Caco-2 (cell line): ENCODE data around the gene RMI2. TPM values are rescaled to one million over a fixed set of nuclear protein-coding genes. Genes with fewer than 3 reads are reported as not detected.

ENCODE experiments used
- BruUV-seq: library from RNA; stranded (reverse); fragments of 400-500 nt; replicated peaks from 2 replicates; lab custom pipeline; 2021; lab: Mats Ljungman, UMichigan
- CTCF ChIA-PET: fragments of 300-600 bp; sonication (Branson Sonifier 250); formaldehyde crosslinking; loops from one replicate; lab custom pipeline; 2022; ENCODE audit warnings: antibody characterized with exemption; lab: Charles Lee
- POLR2A ChIA-PET: fragments of 300-600 bp; sonication (Branson Sonifier 250); formaldehyde crosslinking; loops from one replicate; lab custom pipeline; 2022; ENCODE audit warnings: antibody characterized with exemption; lab: Charles Lee
- DNase-seq, 2 experiments: peaks; one replicate each; pipeline versions ENCODE4 v3.0.0 to v3.0.0-alpha.2; 2020 to 2022
- H3K27me3 ChIP-seq: replicated peaks from 2 replicates; pipeline ENCODE4 v1.6.0; 2011; ENCODE audit warnings: low read length; ENCODE audit not compliant: control insufficient read depth, insufficient read depth
- H3K36me3 ChIP-seq: 2 replicates; pipeline ENCODE4 v1.5.1; 2011; ENCODE audit warnings: low read length; ENCODE audit not compliant: control insufficient read depth, insufficient read depth
- H3K4me1 ChIP-seq: fragments of 250-450 bp; sonication (Bioruptor Pico); 2 replicates; pipeline ENCODE4 v1.5.1; 2020; ENCODE audit warnings: mild to moderate bottlenecking
- H3K4me3 ChIP-seq: 2 replicates; pipeline ENCODE4 v1.5.1; 2011; ENCODE audit warnings: low read depth, mild to moderate bottlenecking, control low read depth, low read length
- H3K9me3 ChIP-seq: fragments of 250-450 bp; sonication (Bioruptor Pico); 2 replicates; pipeline ENCODE4 v1.5.1; 2020; ENCODE audit warnings: mild to moderate bottlenecking, moderate library complexity
- H3K27ac Mint-ChIP-seq: one replicate; pipeline ENCODE4 v1.8.0; 2022; ENCODE audit warnings: mixed read lengths; ENCODE audit not compliant: unreplicated experiment
- H3K27me3 Mint-ChIP-seq: one replicate; pipeline ENCODE4 v1.8.0; 2022; ENCODE audit warnings: mixed read lengths; ENCODE audit not compliant: insufficient read depth, unreplicated experiment
- H3K36me3 Mint-ChIP-seq: one replicate; pipeline ENCODE4 v1.8.0; 2022; ENCODE audit warnings: mild to moderate bottlenecking, mixed read lengths; ENCODE audit not compliant: insufficient read depth, unreplicated experiment
- H3K4me1 Mint-ChIP-seq: one replicate; pipeline ENCODE4 v1.8.0; 2022; ENCODE audit warnings: low read depth, mixed read lengths; ENCODE audit not compliant: unreplicated experiment
- H3K4me3 Mint-ChIP-seq: one replicate; pipeline ENCODE4 v1.8.0; 2022; ENCODE audit warnings: mild to moderate bottlenecking, moderate library complexity, mixed read lengths; ENCODE audit not compliant: unreplicated experiment
- H3K9me3 Mint-ChIP-seq: one replicate; pipeline ENCODE4 v1.8.0; 2022; ENCODE audit warnings: mixed read lengths; ENCODE audit not compliant: unreplicated experiment
- CTCF ChIP-seq, 2 experiments: fragments of 200-600 bp in 1 of 2; IDR thresholded peaks; 1 replicate in 1 of 2; 2 replicates in 1 of 2; pipeline versions ENCODE4 v1.5.1 to v1.8.0; 2011 to 2022; ENCODE audit warnings: antibody characterized with exemption in 1 of 2, control low read depth in 1 of 2, inconsistent platforms in 1 of 2, low read depth in 1 of 2, low read length in 1 of 2, mild to moderate bottlenecking in 1 of 2, moderate library complexity in 1 of 2; ENCODE audit not compliant: insufficient read depth in 1 of 2, severe bottlenecking in 1 of 2, unreplicated experiment in 1 of 2
- intact Hi-C: fragments of 100-400 bp; cut with micrococcal nuclease; formaldehyde crosslinking; loops from one replicate; pipeline ENCODE4 v1.10.0; 2022; ENCODE audit not compliant: unreplicated experiment
- total RNA-seq: library from RNA; stranded (reverse); gene quantifications from 2 replicates; pipeline ENCODE4 v1.2.3, GENCODE V29; 2022

RMI2 gene
- total RNA-seq, 1 experiment from 2014 or later, result 52.7 TPM

- H3K36me3 Mint-ChIP-seq, result peaks cover 12% of the 10 kb centered on the region
- peaks cover 1% of the 10 kb centered on the region; the same call in 1 of the 2 replicates for H3K36me3 ChIP-seq
- CTCF ChIA-PET, result interaction anchor here (0.7 kb wide), 1 partner anchor 25 kb away, joined by 3 read pairs; no protein-coding TSS in a partner anchor
- H3K4me3 Mint-ChIP-seq, result peak overlapping the region; percentile 89
- H3K9me3 ChIP-seq, result no peaks in the 10 kb centered on the region
- intact Hi-C loops, result no loop called here
- H3K4me1 ChIP-seq, result 0 out of 2 replicates have a peak, but pooled peaks cover 3% of the 10 kb centered on the region
- peaks cover 5% of the 10 kb centered on the region for H3K4me1 Mint-ChIP-seq
- no peak for TF ChIP-seq CTCF (IDR thresholded peaks at IDR 0.05; ENCODE audit: insufficient read depth in 1 of 2, low read depth in 1 of 2, low read length in 1 of 2, severe bottlenecking in 1 of 2, unreplicated experiment in 1 of 2)
- BruUV-seq, result no TSS peak
- H3K27me3 ChIP-seq, result no peaks in the 10 kb centered on the region
- H3K27ac Mint-ChIP-seq, result peak overlapping the region; percentile 39
- POLR2A ChIA-PET, result interaction anchor here (0.6 kb wide), 1 partner anchor 290 kb away, joined by 3 read pairs; no protein-coding TSS in a partner anchor
- no peaks in the 10 kb centered on the region for H3K27me3 Mint-ChIP-seq
- H3K4me3 ChIP-seq, result no peak overlapping the region
- no peak for DNase-seq
- H3K9me3 Mint-ChIP-seq, result no peaks in the 10 kb centered on the region
Measured at GRCh38 chr16:11346700-11347319, 1.6 kb downstream of the RMI2 start.

- CTCF ChIA-PET, result interaction anchor here (0.6 kb wide), 1 partner anchor 376 kb away, joined by 4 read pairs; no protein-coding TSS in a partner anchor
- Histone ChIP-seq H3K4me1 (0 out of 2 replicates have a peak, but pooled peaks cover 3% of the 10 kb centered on the region), H3K36me3 (peaks cover 1% of the 10 kb centered on the region; the same call in 1 of the 2 replicates), H3K4me3 (no peak overlapping the region), H3K9me3 (no peaks in the 10 kb centered on the region), H3K27me3 (no peaks in the 10 kb centered on the region)
- no TSS peak for BruUV-seq
- peaks cover 21% of the 10 kb centered on the region for H3K36me3 Mint-ChIP-seq
- POLR2A ChIA-PET, result no interaction called here
- H3K27ac Mint-ChIP-seq, result no peak overlapping the region
- no peak overlapping the region for H3K4me3 Mint-ChIP-seq
- TF ChIP-seq CTCF (IDR thresholded peaks at IDR 0.05; ENCODE audit: insufficient read depth in 1 of 2, low read depth in 1 of 2, low read length in 1 of 2, severe bottlenecking in 1 of 2, unreplicated experiment in 1 of 2), result no peak
- DNase-seq, result no peak
- H3K9me3 Mint-ChIP-seq, result no peaks in the 10 kb centered on the region
- H3K27me3 Mint-ChIP-seq, result no peaks in the 10 kb centered on the region
- intact Hi-C loops, result no loop called here
- peaks cover 5% of the 10 kb centered on the region for H3K4me1 Mint-ChIP-seq
Measured at GRCh38 chr16:11347831-11348230, 2.6 kb downstream of the RMI2 start.

DNA sequence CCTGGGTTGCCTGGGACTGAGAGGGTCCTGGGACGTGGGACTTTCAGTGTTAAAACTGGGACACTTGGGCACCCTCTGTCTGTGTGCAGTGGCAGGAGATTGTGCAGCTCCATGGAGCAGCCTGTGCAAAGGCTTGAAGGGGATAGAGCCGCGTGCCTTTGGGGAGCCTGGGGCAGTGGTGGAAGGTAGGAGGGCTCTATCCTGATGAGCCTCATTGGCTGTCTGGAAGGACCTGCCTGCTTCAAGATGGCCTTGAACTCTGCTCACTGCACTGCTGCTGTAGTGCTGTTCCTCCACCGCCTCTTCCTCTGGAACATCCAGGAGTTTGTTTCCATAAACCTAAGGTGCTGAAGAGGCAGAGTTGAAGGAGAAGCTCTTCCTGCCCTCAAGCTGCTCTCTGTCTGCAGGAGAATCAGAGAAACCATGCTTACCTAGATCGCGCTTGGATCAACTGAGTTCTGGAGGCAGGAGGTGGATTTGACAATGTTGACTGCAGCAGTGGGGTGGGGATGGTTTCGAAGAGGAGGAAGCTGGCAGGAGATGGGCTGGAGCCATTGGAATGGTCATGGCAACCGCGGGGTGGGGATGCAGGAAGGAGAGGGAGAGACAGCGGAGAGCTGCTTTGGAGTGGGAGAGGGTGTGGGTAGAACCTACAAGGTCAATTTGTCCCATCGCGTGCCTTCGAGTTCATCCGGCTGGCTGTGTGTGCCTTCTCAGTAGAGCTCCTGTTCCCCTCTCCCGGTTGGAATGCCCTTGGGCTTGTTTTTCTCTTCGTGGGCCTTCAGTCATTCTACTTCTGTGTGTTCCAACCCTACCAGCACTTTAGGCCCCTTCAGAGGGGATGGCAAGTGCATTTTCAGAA lies 3.7 kb downstream of the RMI2 start:
- Histone ChIP-seq H3K36me3 (peaks cover 1% of the 10 kb centered on the region), H3K4me3 (no peak overlapping the region), H3K4me1 (0 out of 2 replicates have a peak, but pooled peaks cover 3% of the 10 kb centered on the region), H3K27me3 (no peaks in the 10 kb centered on the region), H3K9me3 (no peaks in the 10 kb centered on the region)
- Mint-ChIP-seq H3K4me1 (peaks cover 5% of the 10 kb centered on the region), H3K27me3 (no peaks in the 10 kb centered on the region), H3K36me3 (peaks cover 23% of the 10 kb centered on the region), H3K4me3 (no peak overlapping the region), H3K27ac (peak overlapping the region; percentile 76), H3K9me3 (no peaks in the 10 kb centered on the region)
- no TSS peak for BruUV-seq
- no peak for TF ChIP-seq CTCF (IDR thresholded peaks at IDR 0.05; ENCODE audit: insufficient read depth in 1 of 2, low read depth in 1 of 2, low read length in 1 of 2, severe bottlenecking in 1 of 2, unreplicated experiment in 1 of 2)
- no peak for DNase-seq
- intact Hi-C loops, result no loop called here
- POLR2A ChIA-PET, result no interaction called here
- CTCF ChIA-PET, result interaction anchor here (0.8 kb wide), 1 partner anchor 10 kb away, joined by 3 read pairs; no protein-coding TSS in a partner anchor
